Activated T-cell treated with anti-CD3 and anti-CD28 coated beads, Interleukin-2, amount 50 U/mL, for 72 hours (primary cell): Measurements from ENCODE around the gene ACSBG1. TPM values are rescaled to one million over a fixed set of nuclear protein-coding genes. Genes with fewer than 3 reads are reported as not detected.

ENCODE experiments used
- ATAC-seq, 2 donors: fragments of 150-1000 bp; cut with Tn5 transposase; replicated peaks in 1 of 2; 2 replicates each; pipeline ENCODE4 v1.10.0; 2021; ENCODE audit warnings: moderate library complexity in 2 of 2, mild to moderate bottlenecking in 1 of 2
- DNase-seq, 2 donors: peaks; one replicate each; pipeline ENCODE4 v3.0.0; 2021 to 2022; ENCODE audit warnings: mixed read lengths in 1 of 2
- H3K27ac Mint-ChIP-seq: one replicate; pipeline ENCODE4 v1.8.0; 2022; ENCODE audit warnings: mild to moderate bottlenecking, moderate library complexity, mixed read lengths
- H3K27me3 Mint-ChIP-seq: one replicate; pipeline ENCODE4 v1.8.0; 2022; ENCODE audit warnings: low read depth, mixed read lengths
- H3K36me3 Mint-ChIP-seq, 2 donors: one replicate each; pipeline ENCODE4 v1.8.0; 2022; ENCODE audit warnings: mixed read lengths in 2 of 2, mild to moderate bottlenecking in 1 of 2; ENCODE audit not compliant: insufficient read depth in 2 of 2
- H3K4me1 Mint-ChIP-seq: one replicate; pipeline ENCODE4 v1.8.0; 2022; ENCODE audit warnings: low read depth, mixed read lengths
- H3K4me3 Mint-ChIP-seq, 2 donors: one replicate each; pipeline ENCODE4 v1.8.0; 2022; ENCODE audit warnings: mild to moderate bottlenecking in 2 of 2, mixed read lengths in 2 of 2, moderate library complexity in 2 of 2
- H3K9me3 Mint-ChIP-seq, 2 donors: one replicate each; pipeline ENCODE4 v1.8.0; 2022; ENCODE audit warnings: mixed read lengths in 2 of 2
- total RNA-seq, 2 donors: library from RNA; stranded (reverse); gene quantifications; one replicate each; pipeline ENCODE4 v1.2.3, GENCODE V29; 2022

The ACSBG1 gene
- total RNA-seq, 2 donors from 2014 or later, result 0.32 TPM; not detected in 1

- no peak overlapping the region for H3K4me3 Mint-ChIP-seq
These were observed 30.8 kb downstream of the ACSBG1 start for GRCh38 chr15:78203346-78204225.

GRCh38 chr15:78201281-78202190 lies 32.8 kb downstream of the ACSBG1 start:
- no peaks in the 10 kb centered on the region for H3K36me3 Mint-ChIP-seq

More at GRCh38 chr15:78203346-78204225, 30.8 kb downstream of the ACSBG1 start:
- Mint-ChIP-seq H3K27me3 (no peaks in the 10 kb centered on the region), H3K4me1 (no peaks in the 10 kb centered on the region), H3K36me3 (no peaks in the 10 kb centered on the region), H3K27ac (no peak overlapping the region), H3K9me3 (no peaks in the 10 kb centered on the region)
- DNase-seq (no peak), ATAC-seq (no peak)

GRCh38 chr15:78200276-78200930 lies 34.0 kb downstream of the ACSBG1 start:
- H3K9me3 Mint-ChIP-seq, result no peaks in the 10 kb centered on the region
- no peaks in the 10 kb centered on the region for H3K27me3 Mint-ChIP-seq
- ATAC-seq (no peak), DNase-seq (no peak)
- H3K27ac Mint-ChIP-seq, result no peak overlapping the region
- no peaks in the 10 kb centered on the region for H3K4me1 Mint-ChIP-seq
- no peaks in the 10 kb centered on the region for H3K36me3 Mint-ChIP-seq
- no peak overlapping the region for H3K4me3 Mint-ChIP-seq

More at GRCh38 chr15:78201281-78202190, 32.8 kb downstream of the ACSBG1 start:
- Mint-ChIP-seq H3K4me1 (no peaks in the 10 kb centered on the region), H3K27ac (no peak overlapping the region), H3K9me3 (no peaks in the 10 kb centered on the region), H3K27me3 (no peaks in the 10 kb centered on the region), H3K4me3 (no peak overlapping the region)
- no peak for ATAC-seq
- DNase-seq, result no peak

GRCh38 chr15:78197632-78198031 lies 36.7 kb downstream of the ACSBG1 start:
- ATAC-seq (no peak), DNase-seq (no peak)
- no peaks in the 10 kb centered on the region for H3K27me3 Mint-ChIP-seq
- H3K4me3 Mint-ChIP-seq, result no peak overlapping the region
- no peak overlapping the region for H3K27ac Mint-ChIP-seq
- no peaks in the 10 kb centered on the region for H3K9me3 Mint-ChIP-seq
- H3K4me1 Mint-ChIP-seq, result no peaks in the 10 kb centered on the region
- no peaks in the 10 kb centered on the region for H3K36me3 Mint-ChIP-seq

- no peaks in the 10 kb centered on the region for H3K9me3 Mint-ChIP-seq
- DNase-seq, result peak; percentile 43 to 59
- H3K4me3 Mint-ChIP-seq, result no peak overlapping the region
- ATAC-seq, result peak; percentile 86 to 87
- H3K4me1 Mint-ChIP-seq, result no peaks in the 10 kb centered on the region
- H3K27ac Mint-ChIP-seq, result no peak overlapping the region
- H3K36me3 Mint-ChIP-seq, result no peaks in the 10 kb centered on the region
- no peaks in the 10 kb centered on the region for H3K27me3 Mint-ChIP-seq
These were observed 38.6 kb downstream of the ACSBG1 start for GRCh38 chr15:78195735-78196201.

- Mint-ChIP-seq H3K4me1 (no peaks in the 10 kb centered on the region), H3K27me3 (no peaks in the 10 kb centered on the region), H3K9me3 (peaks cover 2% of the 10 kb centered on the region in 2 donors), H3K27ac (no peak overlapping the region), H3K36me3 (peaks cover 0 to 2% of the 10 kb centered on the region in 2 donors), H3K4me3 (no peak overlapping the region)
- no peak for ATAC-seq
- DNase-seq, result no peak
These were observed 39.8 kb downstream of the ACSBG1 start for GRCh38 chr15:78194568-78194925.

GRCh38 chr15:78193731-78194567 lies 40.4 kb downstream of the ACSBG1 start:
- Mint-ChIP-seq H3K9me3 (peaks cover 2% of the 10 kb centered on the region in 2 donors), H3K4me3 (no peak overlapping the region), H3K27ac (no peak overlapping the region), H3K36me3 (peaks cover 0 to 2% of the 10 kb centered on the region in 2 donors), H3K4me1 (no peaks in the 10 kb centered on the region), H3K27me3 (no peaks in the 10 kb centered on the region)
- no peak for DNase-seq
- no peak for ATAC-seq

- peaks cover 2% of the 10 kb centered on the region in 2 donors for H3K9me3 Mint-ChIP-seq
- ATAC-seq, result no peak
- peaks cover 0 to 2% of the 10 kb centered on the region in 2 donors for H3K36me3 Mint-ChIP-seq
- no peaks in the 10 kb centered on the region for H3K27me3 Mint-ChIP-seq
- H3K4me1 Mint-ChIP-seq, result no peaks in the 10 kb centered on the region
- H3K27ac Mint-ChIP-seq, result no peak overlapping the region
- no peak overlapping the region for H3K4me3 Mint-ChIP-seq
- DNase-seq, result no peak
These were observed 41.4 kb downstream of the ACSBG1 start for GRCh38 chr15:78192826-78193594.

GRCh38 chr15:78182821-78183220 lies 51.5 kb downstream of the ACSBG1 start:
- no peaks in the 10 kb centered on the region for H3K27me3 Mint-ChIP-seq
- no peaks in the 10 kb centered on the region for H3K9me3 Mint-ChIP-seq
- no peak overlapping the region for H3K27ac Mint-ChIP-seq
- no peak overlapping the region for H3K4me3 Mint-ChIP-seq
- no peak for DNase-seq
- ATAC-seq, result no peak
- no peaks in the 10 kb centered on the region for H3K36me3 Mint-ChIP-seq
- H3K4me1 Mint-ChIP-seq, result no peaks in the 10 kb centered on the region

- DNase-seq, result no peak
- no peaks in the 10 kb centered on the region for H3K36me3 Mint-ChIP-seq
- no peak for ATAC-seq
- no peaks in the 10 kb centered on the region for H3K27me3 Mint-ChIP-seq
- no peaks in the 10 kb centered on the region for H3K4me1 Mint-ChIP-seq
- H3K9me3 Mint-ChIP-seq, result no peaks in the 10 kb centered on the region
- no peak overlapping the region for H3K4me3 Mint-ChIP-seq
- H3K27ac Mint-ChIP-seq, result no peak overlapping the region
These were observed 52.0 kb downstream of the ACSBG1 start for GRCh38 chr15:78182336-78182700.

- no peaks in the 10 kb centered on the region for H3K36me3 Mint-ChIP-seq
- ATAC-seq (no peak), DNase-seq (no peak)
- H3K4me3 Mint-ChIP-seq, result no peak overlapping the region
- no peak overlapping the region for H3K27ac Mint-ChIP-seq
- peaks cover under 1% of the 10 kb centered on the region for H3K4me1 Mint-ChIP-seq
- H3K9me3 Mint-ChIP-seq, result no peaks in the 10 kb centered on the region
- no peaks in the 10 kb centered on the region for H3K27me3 Mint-ChIP-seq
These were observed 54.5 kb downstream of the ACSBG1 start for GRCh38 chr15:78179906-78180305.
